Renal pelvis (tissue), 4 donors: Measurements from ENCODE around the gene PRKCA. TPM values are rescaled to one million over a fixed set of nuclear protein-coding genes. Genes with fewer than 3 reads are reported as not detected.

Experiments
- DNase-seq: peaks from one replicate; pipeline ENCODE4 v3.0.0-alpha.2; 2013
- polyA plus RNA-seq, 3 donors: library from polyadenylated mRNA; unstranded; fragments of 120-200 nt; gene quantifications; one replicate each; pipeline ENCODE4 v1.2.1, GENCODE V29; 2013; ENCODE audit not compliant: insufficient read length in 3 of 3

Gene PRKCA
- polyA plus RNA-seq, 3 donors: 22.1 to 32.7 (median 28.5) TPM

GRCh38 chr17:66859353-66859752 lies 556.9 kb downstream of the PRKCA start:
- DNase-seq: no peak

- no peak for DNase-seq
These were observed 557.8 kb downstream of the PRKCA start for GRCh38 chr17:66860204-66860603.

Other genes with a start within 250 kb of the PRKCA start
- gene CEP112, start 110.5 kb upstream of the PRKCA start, polyA plus RNA-seq: 10 to 100 TPM; 11.9 to 16.1 (median 13.9) TPM
- gene APOH, start 73.2 kb upstream of the PRKCA start, polyA plus RNA-seq: under 1 TPM; 0.20 to 0.30 (median 0.26) TPM